Measurements from ENCODE around the gene XIST.

DNA sequence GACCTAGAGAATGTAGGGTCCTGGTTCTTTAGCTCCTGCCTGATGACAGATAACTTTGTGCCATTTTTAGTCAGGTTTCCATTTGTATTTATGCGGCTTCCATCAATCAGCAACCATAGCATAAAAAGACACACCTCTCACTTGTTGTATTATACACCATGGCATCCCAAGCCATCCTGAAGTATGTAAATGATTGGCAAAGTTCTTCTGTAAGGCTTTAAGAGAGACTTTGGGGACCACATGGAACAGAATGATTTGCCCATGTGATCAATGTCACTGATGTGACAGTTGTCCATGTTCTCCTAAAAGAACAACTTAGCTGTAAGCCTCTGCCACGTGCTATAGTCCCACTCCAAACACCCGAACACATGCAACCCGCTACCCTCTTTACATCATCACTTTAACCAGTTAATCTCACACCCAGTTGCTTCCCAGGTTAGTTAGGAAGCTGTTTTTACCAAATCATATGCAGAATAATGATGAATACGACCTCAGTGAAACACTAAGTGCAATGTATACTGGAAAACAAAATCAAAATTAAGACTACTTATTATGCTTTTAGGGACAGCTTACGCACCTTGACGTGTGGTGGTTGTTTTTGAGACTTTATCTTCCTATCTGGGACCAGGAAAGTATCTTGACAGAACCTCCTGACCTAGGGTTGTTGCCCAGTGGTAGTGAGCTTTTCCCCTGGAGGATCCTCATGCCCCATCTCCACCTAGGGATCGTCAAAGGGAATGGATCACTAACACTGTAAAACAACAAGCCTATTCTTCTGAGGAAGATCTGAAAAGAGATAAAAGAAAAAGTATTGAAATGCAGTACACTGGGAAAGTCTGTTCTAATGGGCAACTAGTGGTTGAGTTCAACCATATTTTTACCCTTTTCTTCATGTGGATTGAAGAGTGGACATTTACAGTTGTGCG, 21.8 kb downstream of the XIST start:
- TF ChIP-seq, protein P1, sequence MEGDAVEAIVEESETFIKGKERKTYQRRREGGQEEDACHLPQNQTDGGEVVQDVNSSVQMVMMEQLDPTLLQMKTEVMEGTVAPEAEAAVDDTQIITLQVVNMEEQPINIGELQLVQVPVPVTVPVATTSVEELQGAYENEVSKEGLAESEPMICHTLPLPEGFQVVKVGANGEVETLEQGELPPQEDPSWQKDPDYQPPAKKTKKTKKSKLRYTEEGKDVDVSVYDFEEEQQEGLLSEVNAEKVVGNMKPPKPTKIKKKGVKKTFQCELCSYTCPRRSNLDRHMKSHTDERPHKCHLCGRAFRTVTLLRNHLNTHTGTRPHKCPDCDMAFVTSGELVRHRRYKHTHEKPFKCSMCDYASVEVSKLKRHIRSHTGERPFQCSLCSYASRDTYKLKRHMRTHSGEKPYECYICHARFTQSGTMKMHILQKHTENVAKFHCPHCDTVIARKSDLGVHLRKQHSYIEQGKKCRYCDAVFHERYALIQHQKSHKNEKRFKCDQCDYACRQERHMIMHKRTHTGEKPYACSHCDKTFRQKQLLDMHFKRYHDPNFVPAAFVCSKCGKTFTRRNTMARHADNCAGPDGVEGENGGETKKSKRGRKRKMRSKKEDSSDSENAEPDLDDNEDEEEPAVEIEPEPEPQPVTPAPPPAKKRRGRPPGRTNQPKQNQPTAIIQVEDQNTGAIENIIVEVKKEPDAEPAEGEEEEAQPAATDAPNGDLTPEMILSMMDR (IDR thresholded peaks at IDR 0.05), result no peak
- no peak for TF ChIP-seq POLR2A (IDR thresholded peaks at IDR 0.05)

Data from lower leg skin (tissue), 3 donors.